K562 (cell line): ENCODE data around the gene PAX5. TPM values are rescaled to one million over a fixed set of nuclear protein-coding genes. Genes with fewer than 3 reads are reported as not detected.

ENCODE experiments used
- ATAC-seq: fragments of 200-7000 bp; cut with Tn5 transposase; 3 replicates; pipeline ENCODE4 v1.9.1; 2020; ENCODE audit warnings: moderate library complexity
- BruUV-seq: library from RNA; stranded (reverse); fragments of 400-500 nt; replicated peaks from 2 replicates; lab custom pipeline; 2021; lab: Mats Ljungman, UMichigan
- CTCF ChIA-PET: fragments of 300-600 bp; formaldehyde crosslinking; extraction: SDS; loops from one replicate; lab custom pipeline; 2021; ENCODE audit warnings: low intra/inter-chr PET ratio; lab: Yijun Ruan, JAX
- POLR2A ChIA-PET: fragments of 300-600, 350-650 bp; sonication (Branson Sonifier 250); formaldehyde crosslinking; extraction: SDS; loops from one replicate; lab custom pipeline; 2021; ENCODE audit warnings: antibody characterized with exemption, inconsistent platforms; lab: Yijun Ruan, JAX
- DNase-seq, 4 experiments: peaks; one replicate each; pipeline versions ENCODE4 v3.0.0 to v3.0.0-alpha.2; 2011 to 2018; ENCODE audit warnings: low spot score in 3 of 4, mixed read lengths in 3 of 4; ENCODE audit errors: extremely low read depth in 1 of 4
- FAIRE-seq: peaks from 2 replicates; lab custom pipeline; 2011; peaks lifted over from hg19 to GRCh38; lab: Jason Lieb, UNC
- H2AFZ ChIP-seq: 2 replicates; pipeline ENCODE4 v1.6.0; 2011; ENCODE audit warnings: low read depth, low read length, control low read depth, inconsistent platforms
- H3K27ac ChIP-seq: fragments of 200-600 bp; 3 replicates; pipeline ENCODE4 v1.8.0; 2011; ENCODE audit warnings: low read depth, mild to moderate bottlenecking, control low read depth, inconsistent platforms, low read length, moderate library complexity, mixed read lengths; ENCODE audit errors: extremely low read depth
- H3K27me3 ChIP-seq, 2 experiments: fragments of 300-600 bp in 1 of 2; 2 replicates in 1 of 2; 3 replicates in 1 of 2; pipeline versions ENCODE4 v1.6.0 to v1.8.0; 2011; ENCODE audit warnings: inconsistent platforms in 2 of 2, low read length in 2 of 2, mild to moderate bottlenecking in 1 of 2, mixed read lengths in 1 of 2, moderate library complexity in 1 of 2; ENCODE audit not compliant: control insufficient read depth in 2 of 2, insufficient read depth in 2 of 2
- H3K36me3 ChIP-seq: fragments of 300-600 bp; 3 replicates; pipeline ENCODE4 v1.8.0; 2011; ENCODE audit warnings: mild to moderate bottlenecking, low read length, inconsistent platforms; ENCODE audit not compliant: control insufficient read depth, insufficient read depth
- H3K4me1 ChIP-seq, 2 experiments: fragments of 200-600 bp in 1 of 2; replicated peaks in 1 of 2; 2 replicates in 1 of 2; 3 replicates in 1 of 2; pipeline versions ENCODE4 v1.5.1 to v1.8.0; 2011; ENCODE audit warnings: inconsistent platforms in 2 of 2, low read length in 2 of 2, mild to moderate bottlenecking in 1 of 2, mixed read lengths in 1 of 2, moderate library complexity in 1 of 2; ENCODE audit not compliant: control insufficient read depth in 2 of 2, insufficient read depth in 2 of 2
- H3K4me2 ChIP-seq: 2 replicates; pipeline ENCODE4 v1.6.1; 2011; ENCODE audit warnings: low read length, control low read depth, inconsistent platforms, mixed read lengths; ENCODE audit not compliant: insufficient read depth
- H3K4me3 ChIP-seq: fragments of 200-600 bp; sonication (generic), shearing (Covaris generic); 2 replicates; pipeline ENCODE4 v1.5.1; 2016; ENCODE audit warnings: control low read depth, inconsistent platforms
- H3K79me2 ChIP-seq: fragments of 200-600 bp; 3 replicates; pipeline ENCODE4 v1.8.0; 2011; ENCODE audit warnings: low read length, inconsistent platforms; ENCODE audit not compliant: control insufficient read depth, insufficient read depth
- H3K9ac ChIP-seq, 2 experiments: 2 replicates each; pipeline versions ENCODE4 v1.6.0 to v1.6.1; 2011; ENCODE audit warnings: low read depth in 2 of 2, low read length in 2 of 2, control low read depth in 1 of 2, inconsistent platforms in 1 of 2, mild to moderate bottlenecking in 1 of 2, mixed read lengths in 1 of 2; ENCODE audit not compliant: insufficient read depth in 1 of 2
- H3K9me1 ChIP-seq: one replicate; pipeline ENCODE4 v1.6.0; 2011; ENCODE audit warnings: inconsistent platforms, mild to moderate bottlenecking, low read length, moderate library complexity; ENCODE audit not compliant: control insufficient read depth, insufficient read depth
- H3K9me3 ChIP-seq: replicated peaks from 2 replicates; pipeline ENCODE4 v1.5.1; 2011; ENCODE audit warnings: low read depth, low read length, inconsistent platforms; ENCODE audit not compliant: control insufficient read depth, insufficient read depth
- H4K20me1 ChIP-seq: replicated peaks from 2 replicates; pipeline ENCODE4 v1.6.1; 2011; ENCODE audit warnings: low read length, inconsistent platforms, mixed read lengths; ENCODE audit not compliant: control insufficient read depth, insufficient read depth
- RAD21 ChIP-seq, 2 experiments: fragments of 250-450 bp in 1 of 2; fragments of 450-650 bp in 1 of 2; sonication (Bioruptor Pico) in 1 of 2; formaldehyde crosslinking in 1 of 2; IDR thresholded peaks in 1 of 2; conservative IDR thresholded peaks in 1 of 2; 2 replicates each; pipeline versions ENCODE4 v1.4.0 to v1.8.0; 2020 to 2022; ENCODE audit warnings: mild to moderate bottlenecking in 2 of 2, moderate library complexity in 1 of 2
- ZNF436 ChIP-seq: fragments of 250-450, 450-650 bp; sonication (Bioruptor Pico); formaldehyde crosslinking; IDR thresholded peaks from 2 replicates; pipeline ENCODE4 v1.7.0; 2020; ENCODE audit warnings: mild to moderate bottlenecking
- WGBS: fragments of 100-300 bp; shearing (Covaris generic); methylation state at CpG from one replicate; pipeline ENCODE4 v1.1.6; 2016; ENCODE audit warnings: low coverage, mixed read lengths; ENCODE audit not compliant: insufficient coverage; ENCODE audit errors: missing lambda C conversion rate; 5-methylcytosine and 5-hydroxymethylcytosine counted together
- in situ Hi-C: fragments of 300-500 bp; cut with MboI; formaldehyde crosslinking; loops from 4 replicates; pipeline ENCODE4 v1.15.0; 2018; ENCODE audit warnings: inconsistent platforms, mixed read lengths
- intact Hi-C: fragments of 100-400 bp; cut with micrococcal nuclease; formaldehyde crosslinking; loops from 2 replicates; pipeline ENCODE4 v1.14.2; 2022
- polyA plus RNA-seq, 8 experiments: library from polyadenylated mRNA; depleted of rRNA in 4 of 8; stranded (reverse) in 5 of 8; unstranded in 3 of 8; fragments of >200 nt; fragmentation: Nextera tagmentation in 2 of 8; fragmentation: Illumina TruSeq in 1 of 8; extraction: Ambion mirVana in 2 of 8; extraction: Trizol in 1 of 8; gene quantifications; 2 replicates each; pipeline versions ENCODE4 v1.2.1 to v1.2.3, GENCODE V29; 2011 to 2014; ENCODE audit warnings: inconsistent platforms in 1 of 8, missing spikeins in 1 of 8
- total RNA-seq, 7 experiments: library from RNA; depleted of rRNA in 6 of 7; stranded (reverse); fragments of >200 nt in 6 of 7; fragmentation: Illumina TruSeq in 2 of 7; extraction: Trizol in 2 of 7; gene quantifications; 2 replicates each; pipeline versions ENCODE4 v1.2.1 to v1.2.3, GENCODE V29; 2011 to 2021; ENCODE audit warnings: low replicate concordance in 1 of 7
- TF ChIP-seq, protein P1 (sequence below), 3 experiments: IDR thresholded peaks in 2 of 3; conservative IDR thresholded peaks in 1 of 3; 2 replicates each; pipeline ENCODE4 v1.5.1; 2011 to 2012; ENCODE audit warnings: low read length in 3 of 3, mild to moderate bottlenecking in 3 of 3, control low read depth in 2 of 3, improper control_type of control experiment in 1 of 3, inconsistent platforms in 1 of 3, low read depth in 1 of 3, mixed read lengths in 1 of 3, moderate library complexity in 1 of 3; ENCODE audit not compliant: insufficient read depth in 2 of 3

Gene PAX5
- total and polyA plus RNA-seq, 9 of the 15 experiments (the other 6 are each of a cell fraction or from before 2014, with no cell fraction given) = 0.03 to 0.09 TPM; not detected in 7

DNA sequence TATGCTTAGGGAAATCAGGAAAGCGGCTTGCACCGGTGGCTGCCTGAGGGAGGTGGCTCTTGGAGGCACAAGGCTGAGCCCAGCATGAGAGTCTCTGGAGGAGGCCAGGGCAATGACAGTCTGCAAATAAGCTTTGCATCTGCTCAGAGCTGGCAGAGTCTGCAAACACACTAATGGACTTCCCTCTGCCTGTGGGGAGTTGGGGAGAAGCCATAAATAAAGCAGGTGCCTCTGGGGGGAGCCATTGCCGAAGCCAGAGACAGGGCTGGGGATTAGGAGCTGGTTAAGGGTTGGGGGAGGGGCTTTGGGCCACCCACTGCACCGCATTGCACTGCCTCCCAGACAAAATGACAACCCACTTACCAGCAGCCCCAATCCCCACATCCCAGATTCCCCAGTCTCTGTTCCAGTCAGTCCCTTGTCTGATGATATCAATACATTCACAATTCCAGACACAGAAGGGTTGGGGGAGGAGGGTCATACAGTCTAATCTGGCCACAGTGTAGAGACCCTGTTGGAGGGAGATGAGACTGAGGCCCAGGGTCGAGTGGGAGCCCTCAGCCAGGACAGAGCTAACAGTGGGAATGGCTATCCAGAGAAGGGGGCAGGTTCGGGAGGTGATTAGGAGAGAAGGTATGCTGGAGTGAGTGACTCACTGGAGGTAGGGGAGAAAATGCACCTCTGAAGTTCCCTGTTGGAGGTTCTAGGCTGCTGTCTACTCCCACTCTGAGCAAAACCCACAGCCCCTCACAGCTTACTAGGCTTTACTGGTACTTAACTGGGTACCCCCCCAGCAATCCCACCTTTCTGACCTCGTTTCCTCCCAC is 53.7 kb downstream of the PAX5 start:
- no peak for FAIRE-seq
- Histone ChIP-seq H3K4me1 (no peaks in the 10 kb centered on the region), H3K9me3 (no peaks in the 10 kb centered on the region), H3K9ac (no peak overlapping the region), H3K36me3 (no peaks in the 10 kb centered on the region)
- DNase-seq = peak; percentile 24 to 35 (median 27)
- intact Hi-C loops (no loop called here), in situ Hi-C loops (no loop called here)
- BruUV-seq = no TSS peak
- POLR2A ChIA-PET = no interaction called here
- TF ChIP-seq ZNF436 (CRISPR knock-in tag) (no peak), RAD21 (CRISPR knock-in tag; conservative IDR thresholded peaks at IDR 0.05 in 1 of 2, IDR thresholded peaks at IDR 0.05 in 1 of 2) (peak in 1 of 2 experiments; percentile 42; a peak in 2 of 4 replicates)
- TF ChIP-seq, protein P1, sequence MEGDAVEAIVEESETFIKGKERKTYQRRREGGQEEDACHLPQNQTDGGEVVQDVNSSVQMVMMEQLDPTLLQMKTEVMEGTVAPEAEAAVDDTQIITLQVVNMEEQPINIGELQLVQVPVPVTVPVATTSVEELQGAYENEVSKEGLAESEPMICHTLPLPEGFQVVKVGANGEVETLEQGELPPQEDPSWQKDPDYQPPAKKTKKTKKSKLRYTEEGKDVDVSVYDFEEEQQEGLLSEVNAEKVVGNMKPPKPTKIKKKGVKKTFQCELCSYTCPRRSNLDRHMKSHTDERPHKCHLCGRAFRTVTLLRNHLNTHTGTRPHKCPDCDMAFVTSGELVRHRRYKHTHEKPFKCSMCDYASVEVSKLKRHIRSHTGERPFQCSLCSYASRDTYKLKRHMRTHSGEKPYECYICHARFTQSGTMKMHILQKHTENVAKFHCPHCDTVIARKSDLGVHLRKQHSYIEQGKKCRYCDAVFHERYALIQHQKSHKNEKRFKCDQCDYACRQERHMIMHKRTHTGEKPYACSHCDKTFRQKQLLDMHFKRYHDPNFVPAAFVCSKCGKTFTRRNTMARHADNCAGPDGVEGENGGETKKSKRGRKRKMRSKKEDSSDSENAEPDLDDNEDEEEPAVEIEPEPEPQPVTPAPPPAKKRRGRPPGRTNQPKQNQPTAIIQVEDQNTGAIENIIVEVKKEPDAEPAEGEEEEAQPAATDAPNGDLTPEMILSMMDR (IDR thresholded peaks at IDR 0.05 in 2 of 3, conservative IDR thresholded peaks at IDR 0.05 in 1 of 3; ENCODE audit: insufficient read depth in 2 of 3, low read depth in 1 of 3, low read length in 3 of 3) = peak; percentile 34 to 43 (median 39); a peak in 5 of 6 replicates
- TF ChIP-seq, all 486 proteins: peak for 2
- Histone ChIP-seq H4K20me1 (no peaks in the 10 kb centered on the region), H3K27ac (no peak overlapping the region), H2AFZ (no peak overlapping the region), H3K27me3 (peaks cover 6 to 18% of the 10 kb centered on the region in 2 experiments; a peak in 3 of 5 replicates), H3K79me2 (no peaks in the 10 kb centered on the region), H3K4me3 (no peak overlapping the region), H3K9me1 (no peaks in the 10 kb centered on the region), H3K4me2 (no peak overlapping the region)
- 1% methylated on average over 7 of the region's 7 CpGs for WGBS
- ATAC-seq = peak; percentile 80
- CTCF ChIA-PET = no interaction called here
